Measurements from ENCODE around the gene IL1R2. TPM values are rescaled to one million over a fixed set of nuclear protein-coding genes. Genes with fewer than 3 reads are reported as not detected.

Gene IL1R2
- total and polyA plus RNA-seq, 2 experiments from 2014 or later, result not detected

DNA sequence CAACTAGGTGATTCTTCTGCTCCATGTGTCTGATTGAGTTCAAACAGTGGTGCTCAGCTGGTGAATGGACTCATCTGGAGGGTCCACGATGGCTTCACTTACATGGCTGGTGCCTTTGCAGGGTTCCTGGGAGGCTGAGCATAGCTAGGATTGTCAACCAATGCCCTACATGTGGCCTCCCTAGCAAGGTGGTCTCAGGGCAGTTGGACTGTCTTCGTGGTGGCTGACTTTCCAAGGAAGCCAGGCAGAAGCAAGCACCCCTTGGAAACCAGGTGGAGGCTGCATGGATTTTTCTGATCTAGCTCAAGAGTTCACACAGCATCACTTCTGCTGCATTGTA lies 6.8 kb downstream of the IL1R2 start:
- H3K27ac Mint-ChIP-seq, result no peak overlapping the region
- no peak for ATAC-seq
- peaks cover 3% of the 10 kb centered on the region; the same call in 1 of the 2 replicates for H3K9me2 ChIP-seq (ENCODE audit: insufficient read depth)
- no peaks in the 10 kb centered on the region; the same call in 2 of the 3 replicates for H3K9me3 Mint-ChIP-seq
- H3F3A ChIP-seq (replicated peaks; ENCODE audit: low read depth), result no peaks in the 10 kb centered on the region
- H4K20me1 ChIP-seq (replicated peaks; ENCODE audit: insufficient read depth), result no peaks in the 10 kb centered on the region
- no peak for TF ChIP-seq EZH2phosphoT487 (IDR thresholded peaks at IDR 0.05; ENCODE audit: unreplicated experiment)
- H3K36me3 Mint-ChIP-seq (ENCODE audit: low read depth), result no peaks in the 10 kb centered on the region
- H2AFZ ChIP-seq, result no peak overlapping the region
- H3K4me3 Mint-ChIP-seq, result no peak overlapping the region
- no peak for DNase-seq (ENCODE audit: low spot score)
- H3K4me2 ChIP-seq, result no peak overlapping the region
- H3K27ac ChIP-seq (ENCODE audit: low read depth), result no peak overlapping the region
- no peaks in the 10 kb centered on the region for H3K36me3 ChIP-seq (ENCODE audit: insufficient read depth)
- H3K4me1 Mint-ChIP-seq, result no peaks in the 10 kb centered on the region
- H3K79me2 ChIP-seq (replicated peaks; ENCODE audit: insufficient read depth), result no peaks in the 10 kb centered on the region
- no peaks in the 10 kb centered on the region for H3K4me1 ChIP-seq (ENCODE audit: insufficient read depth)
- peaks cover 2% of the 10 kb centered on the region for H3K27me3 Mint-ChIP-seq (ENCODE audit: insufficient read depth, low read depth, poor library complexity)
- H3K4me3 ChIP-seq, result no peak overlapping the region
- H3K27me3 ChIP-seq (ENCODE audit: insufficient read depth), result no peaks in the 10 kb centered on the region

DNA sequence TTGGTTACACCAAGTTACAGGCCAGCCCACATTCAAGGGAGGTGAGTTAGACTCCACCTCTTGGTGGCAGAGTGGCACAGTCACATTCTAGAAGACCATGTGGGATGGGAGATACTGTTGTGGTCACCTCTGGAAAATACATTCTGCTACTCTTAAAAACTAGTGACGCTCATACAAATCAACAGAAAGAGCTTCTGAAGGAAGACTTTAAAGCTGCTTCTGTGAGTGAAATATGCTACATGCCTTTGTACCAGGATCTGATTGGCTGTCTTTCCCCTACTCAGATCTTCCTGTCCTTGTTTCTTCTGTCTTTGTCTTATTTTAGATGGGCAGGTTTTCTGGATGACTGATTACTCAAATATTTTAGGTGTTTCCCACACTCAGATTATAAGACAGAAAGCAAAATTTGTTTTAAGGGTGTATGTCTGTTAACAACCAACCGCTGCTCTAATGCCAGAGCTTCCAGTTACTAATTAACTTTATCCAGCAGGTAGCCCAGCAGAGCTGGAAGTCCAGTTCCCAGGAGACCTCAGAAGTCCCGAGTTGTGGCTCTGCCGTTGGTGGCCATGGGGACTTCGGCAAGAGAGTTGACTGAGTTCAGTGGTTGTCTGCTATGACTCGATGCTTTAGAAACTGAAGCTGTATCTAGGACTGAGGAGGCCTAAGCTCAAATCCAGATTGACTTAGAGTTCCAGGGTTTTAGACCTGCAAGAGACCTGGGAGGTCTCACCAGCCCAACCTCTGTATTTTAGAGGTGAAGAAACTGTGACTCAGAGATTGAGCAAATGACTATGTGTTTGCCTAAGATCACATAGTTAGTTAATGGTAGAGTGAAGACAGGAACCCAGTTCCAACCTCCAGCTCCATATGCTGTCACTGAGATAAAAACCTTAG lies 7.4 kb downstream of the IL1R2 start:
- no peak for ATAC-seq
- Histone ChIP-seq H2AFZ (no peak overlapping the region), H3K4me3 (no peak overlapping the region)

More for the DNA sequence above, 7.4 kb downstream of the IL1R2 start:
- Mint-ChIP-seq H3K4me3 (no peak overlapping the region), H3K4me1 (no peaks in the 10 kb centered on the region), H3K36me3 (ENCODE audit: low read depth) (no peaks in the 10 kb centered on the region), H3K9me3 (no peaks in the 10 kb centered on the region; the same call in 2 of the 3 replicates), H3K27ac (no peak overlapping the region), H3K27me3 (ENCODE audit: insufficient read depth, low read depth, poor library complexity) (peaks cover 2% of the 10 kb centered on the region)
- H3K4me2 ChIP-seq, result no peak overlapping the region
- TF ChIP-seq ZNF331 (CRISPR knock-in tag; IDR thresholded peaks at IDR 0.05; ENCODE audit: low read depth) (no peak), ZNF114 (CRISPR knock-in tag; IDR thresholded peaks at IDR 0.05) (no peak), POLR2AphosphoS5 (IDR thresholded peaks at IDR 0.05; ENCODE audit: low read depth) (no peak)
- TF ChIP-seq, protein P1, sequence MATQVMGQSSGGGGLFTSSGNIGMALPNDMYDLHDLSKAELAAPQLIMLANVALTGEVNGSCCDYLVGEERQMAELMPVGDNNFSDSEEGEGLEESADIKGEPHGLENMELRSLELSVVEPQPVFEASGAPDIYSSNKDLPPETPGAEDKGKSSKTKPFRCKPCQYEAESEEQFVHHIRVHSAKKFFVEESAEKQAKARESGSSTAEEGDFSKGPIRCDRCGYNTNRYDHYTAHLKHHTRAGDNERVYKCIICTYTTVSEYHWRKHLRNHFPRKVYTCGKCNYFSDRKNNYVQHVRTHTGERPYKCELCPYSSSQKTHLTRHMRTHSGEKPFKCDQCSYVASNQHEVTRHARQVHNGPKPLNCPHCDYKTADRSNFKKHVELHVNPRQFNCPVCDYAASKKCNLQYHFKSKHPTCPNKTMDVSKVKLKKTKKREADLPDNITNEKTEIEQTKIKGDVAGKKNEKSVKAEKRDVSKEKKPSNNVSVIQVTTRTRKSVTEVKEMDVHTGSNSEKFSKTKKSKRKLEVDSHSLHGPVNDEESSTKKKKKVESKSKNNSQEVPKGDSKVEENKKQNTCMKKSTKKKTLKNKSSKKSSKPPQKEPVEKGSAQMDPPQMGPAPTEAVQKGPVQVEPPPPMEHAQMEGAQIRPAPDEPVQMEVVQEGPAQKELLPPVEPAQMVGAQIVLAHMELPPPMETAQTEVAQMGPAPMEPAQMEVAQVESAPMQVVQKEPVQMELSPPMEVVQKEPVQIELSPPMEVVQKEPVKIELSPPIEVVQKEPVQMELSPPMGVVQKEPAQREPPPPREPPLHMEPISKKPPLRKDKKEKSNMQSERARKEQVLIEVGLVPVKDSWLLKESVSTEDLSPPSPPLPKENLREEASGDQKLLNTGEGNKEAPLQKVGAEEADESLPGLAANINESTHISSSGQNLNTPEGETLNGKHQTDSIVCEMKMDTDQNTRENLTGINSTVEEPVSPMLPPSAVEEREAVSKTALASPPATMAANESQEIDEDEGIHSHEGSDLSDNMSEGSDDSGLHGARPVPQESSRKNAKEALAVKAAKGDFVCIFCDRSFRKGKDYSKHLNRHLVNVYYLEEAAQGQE (IDR thresholded peaks at IDR 0.05; ENCODE audit: unreplicated experiment), result no peak
- TF ChIP-seq, protein P2, sequence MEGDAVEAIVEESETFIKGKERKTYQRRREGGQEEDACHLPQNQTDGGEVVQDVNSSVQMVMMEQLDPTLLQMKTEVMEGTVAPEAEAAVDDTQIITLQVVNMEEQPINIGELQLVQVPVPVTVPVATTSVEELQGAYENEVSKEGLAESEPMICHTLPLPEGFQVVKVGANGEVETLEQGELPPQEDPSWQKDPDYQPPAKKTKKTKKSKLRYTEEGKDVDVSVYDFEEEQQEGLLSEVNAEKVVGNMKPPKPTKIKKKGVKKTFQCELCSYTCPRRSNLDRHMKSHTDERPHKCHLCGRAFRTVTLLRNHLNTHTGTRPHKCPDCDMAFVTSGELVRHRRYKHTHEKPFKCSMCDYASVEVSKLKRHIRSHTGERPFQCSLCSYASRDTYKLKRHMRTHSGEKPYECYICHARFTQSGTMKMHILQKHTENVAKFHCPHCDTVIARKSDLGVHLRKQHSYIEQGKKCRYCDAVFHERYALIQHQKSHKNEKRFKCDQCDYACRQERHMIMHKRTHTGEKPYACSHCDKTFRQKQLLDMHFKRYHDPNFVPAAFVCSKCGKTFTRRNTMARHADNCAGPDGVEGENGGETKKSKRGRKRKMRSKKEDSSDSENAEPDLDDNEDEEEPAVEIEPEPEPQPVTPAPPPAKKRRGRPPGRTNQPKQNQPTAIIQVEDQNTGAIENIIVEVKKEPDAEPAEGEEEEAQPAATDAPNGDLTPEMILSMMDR (conservative IDR thresholded peaks at IDR 0.05; ENCODE audit: low read depth in 2 of 2), result peak in 1 of 2 experiments; percentile 20; a peak in 1 of 4 replicates
- H3K9me2 ChIP-seq (ENCODE audit: insufficient read depth), result peaks cover 3% of the 10 kb centered on the region; the same call in 1 of the 2 replicates
- H3K27me3 ChIP-seq (ENCODE audit: insufficient read depth), result no peaks in the 10 kb centered on the region
- H3K27ac ChIP-seq (ENCODE audit: low read depth), result no peak overlapping the region
- H3F3A ChIP-seq (replicated peaks; ENCODE audit: low read depth), result no peaks in the 10 kb centered on the region
- H3K4me1 ChIP-seq (ENCODE audit: insufficient read depth), result no peaks in the 10 kb centered on the region
- no peaks in the 10 kb centered on the region for H4K20me1 ChIP-seq (replicated peaks; ENCODE audit: insufficient read depth)
- H3K36me3 ChIP-seq (ENCODE audit: insufficient read depth), result no peaks in the 10 kb centered on the region
- DNase-seq (ENCODE audit: low spot score), result no peak
- no peaks in the 10 kb centered on the region for H3K79me2 ChIP-seq (replicated peaks; ENCODE audit: insufficient read depth)

All from GM23338 (cell line).